CD4-positive, alpha-beta T cell treated with Interferon alpha-2 for 1 hour (primary cell): ENCODE results near the gene AK9.
"Not testable (repeated sequence)": the region's sequence is repeated elsewhere in the genome, so short reads cannot be mapped to it uniquely, and the experiment has no call there.

Experiments used
- DNase-seq, 2 donors: peaks; one replicate each; pipeline ENCODE4 v3.0.0-alpha.2; 2020 to 2022

Gene AK9

DNA sequence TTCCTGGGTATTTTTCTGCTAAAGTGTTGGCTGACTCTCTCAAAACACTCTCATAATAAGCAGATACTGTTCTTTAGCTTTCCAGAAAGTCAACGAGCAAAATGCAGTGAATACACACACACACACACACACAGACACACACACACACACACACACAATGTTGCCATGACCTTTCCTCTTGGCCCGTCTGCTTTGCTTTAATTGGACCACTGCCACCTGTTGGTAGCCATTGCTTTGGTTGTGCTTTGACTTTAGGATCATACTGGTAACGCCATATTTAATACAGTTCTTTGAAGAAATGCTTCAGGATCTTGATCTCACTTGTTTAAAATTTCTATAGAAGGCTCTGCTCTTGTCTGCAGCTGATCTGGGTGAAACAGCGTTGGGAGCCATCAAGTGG, 4.5 kb upstream of the AK9 start:
- DNase-seq: peak in 1 of 2 donors; percentile 25

DNA sequence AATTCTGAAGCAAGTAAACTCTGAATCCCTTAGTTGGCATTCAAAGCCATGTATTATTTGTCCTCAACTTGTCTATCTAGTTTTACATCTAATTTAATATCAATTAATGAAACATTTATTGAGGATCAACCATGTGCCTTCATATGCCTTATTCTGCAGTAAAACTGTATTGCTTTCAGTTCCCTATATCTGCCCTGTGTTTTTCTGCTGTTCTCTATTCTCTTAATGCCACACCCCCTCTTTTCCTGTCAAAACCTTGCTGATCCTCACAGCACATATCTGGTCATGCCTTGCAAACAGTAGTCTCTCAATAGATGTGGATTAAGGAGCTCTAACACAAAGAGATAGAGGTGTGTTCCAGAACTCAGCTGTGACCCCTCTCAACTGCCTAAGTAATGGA, 2.1 kb upstream of the AK9 start:
- DNase-seq: peak in 1 of 2 donors; percentile 15

DNA sequence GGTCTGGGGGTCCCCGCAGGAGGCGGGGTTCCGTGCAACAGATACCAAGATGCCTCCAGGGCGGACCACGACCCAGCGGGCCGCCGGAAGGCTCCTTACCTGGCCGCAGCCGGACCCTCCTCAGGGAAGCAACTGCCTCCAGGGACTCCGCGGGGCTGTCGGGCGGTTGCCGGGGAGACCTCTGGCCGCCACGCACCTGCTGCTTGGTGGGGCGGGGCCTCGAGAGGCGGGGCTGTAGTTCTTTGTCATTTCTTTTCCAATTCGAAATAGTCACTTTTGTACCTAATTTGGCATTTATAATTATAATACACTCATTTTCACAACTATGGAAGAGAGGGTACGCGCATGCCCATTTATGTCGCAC, 647 bp downstream of the AK9 start:
- peak; percentile 51 to 58 for DNase-seq

DNA sequence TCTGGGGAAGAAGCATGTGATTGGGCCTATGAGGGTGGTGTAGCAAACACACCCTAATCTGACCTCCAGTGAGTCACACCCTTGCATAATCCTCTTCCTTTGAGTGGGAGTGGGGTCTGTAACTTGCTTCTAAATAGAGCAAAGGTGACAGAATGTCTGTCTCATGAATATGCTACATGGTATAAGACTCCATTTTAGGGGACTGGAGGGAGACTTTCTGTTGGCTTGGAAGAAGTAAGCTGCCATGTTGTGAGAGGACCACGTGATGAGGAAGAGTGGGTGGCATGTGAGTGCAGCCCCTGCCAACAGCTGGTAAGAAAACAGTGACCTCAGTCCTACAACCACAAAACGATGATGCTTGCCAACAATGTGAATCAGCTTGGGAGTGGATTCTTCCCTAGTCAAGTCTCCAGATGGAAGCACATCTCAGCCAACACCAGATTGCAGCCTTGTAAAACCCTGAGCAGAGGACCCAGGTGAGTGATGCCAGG, 3.7 kb downstream of the AK9 start:
- DNase-seq: no peak

DNA sequence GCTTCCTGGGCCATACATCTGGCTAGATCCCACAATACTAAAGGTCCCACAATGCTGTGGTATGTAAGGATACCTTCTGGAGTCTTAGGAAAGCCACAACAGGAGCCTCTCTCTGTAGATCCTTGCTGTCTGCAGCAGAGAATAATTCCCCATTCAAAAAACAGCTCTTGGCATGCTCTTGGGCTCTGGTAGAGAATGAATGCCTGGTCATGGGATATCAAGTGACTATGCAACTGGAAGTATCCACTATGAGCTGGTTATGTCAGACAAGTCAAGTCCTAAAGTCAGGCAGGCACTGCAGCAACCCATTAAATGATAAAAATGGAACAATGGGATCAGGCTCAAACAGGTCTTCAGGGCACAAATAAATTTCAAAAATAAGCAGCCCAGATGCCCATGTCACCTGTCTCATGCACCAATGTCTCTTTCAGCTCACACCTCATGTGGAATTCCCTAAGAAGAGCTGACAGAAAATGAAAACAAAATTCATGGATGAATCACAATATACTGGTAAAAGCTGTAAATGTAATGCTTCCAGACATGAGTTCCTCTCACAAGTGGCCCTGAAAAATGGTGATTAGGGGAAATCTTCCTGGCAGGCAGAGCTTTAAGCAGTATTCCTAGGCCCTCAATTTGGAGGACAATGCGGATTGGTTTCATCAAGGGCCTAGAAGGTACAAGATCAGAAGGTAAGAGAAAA, 4.3 kb downstream of the AK9 start:
- DNase-seq: no peak

DNA sequence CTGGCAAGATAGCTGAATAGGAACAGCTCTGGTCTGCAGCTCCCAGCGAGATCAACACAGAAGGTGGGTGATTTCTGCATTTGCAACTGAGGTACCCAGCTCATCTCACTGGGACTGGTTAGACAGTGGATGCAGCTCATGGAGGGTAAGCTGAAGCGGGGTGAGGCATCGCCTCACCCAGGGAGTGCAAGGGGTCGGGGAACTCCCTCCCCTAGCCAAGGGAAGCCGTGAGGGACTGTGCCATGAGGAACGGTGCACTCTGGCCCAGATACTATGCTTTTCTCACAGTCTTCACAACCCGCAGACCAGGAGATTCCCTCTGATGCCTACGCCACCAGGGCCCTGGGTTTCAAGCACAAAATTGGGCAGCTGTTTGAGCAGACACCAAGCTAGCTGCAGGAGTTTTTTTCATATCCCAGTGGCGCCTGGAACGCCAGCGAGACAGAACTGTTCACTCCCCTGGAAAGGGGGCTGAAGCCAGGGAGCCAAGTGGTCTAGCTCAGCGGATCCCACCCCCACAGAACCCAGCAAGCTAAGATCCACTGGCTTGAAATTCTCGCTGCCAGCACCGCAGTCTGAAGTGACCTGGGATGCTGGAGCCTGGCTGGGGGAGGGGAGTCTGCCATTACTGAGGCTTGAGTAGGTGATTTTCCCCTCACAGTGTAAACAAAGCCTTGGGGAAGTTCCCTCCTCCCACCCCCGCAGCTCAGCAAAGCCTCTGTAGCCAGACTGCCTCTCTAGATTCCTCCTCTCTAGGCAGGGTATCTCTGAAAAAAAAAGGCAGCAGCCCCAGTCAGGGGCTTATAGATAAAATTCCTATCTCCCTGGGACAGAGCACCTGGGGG, 12.1 kb downstream of the AK9 start:
- not testable (repeated sequence) for DNase-seq

DNA sequence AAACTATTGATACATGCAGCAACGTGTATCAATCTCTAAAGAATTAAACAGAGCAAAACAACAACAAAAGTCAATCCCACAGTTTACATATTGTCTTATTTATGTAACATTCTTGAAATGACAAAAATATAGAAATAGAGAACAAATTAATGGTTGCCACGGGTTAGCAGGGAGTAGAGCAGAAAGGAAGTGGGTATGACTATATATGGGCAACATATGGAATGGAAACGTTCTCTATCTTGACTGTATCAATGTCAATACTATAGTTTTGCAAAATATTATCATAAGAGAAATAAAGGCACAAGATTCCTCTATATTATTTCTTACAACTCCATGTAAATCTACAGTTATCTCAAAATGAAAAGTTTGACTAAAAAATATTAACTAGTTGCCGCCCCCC, 12.8 kb downstream of the AK9 start:
- no peak for DNase-seq

DNA sequence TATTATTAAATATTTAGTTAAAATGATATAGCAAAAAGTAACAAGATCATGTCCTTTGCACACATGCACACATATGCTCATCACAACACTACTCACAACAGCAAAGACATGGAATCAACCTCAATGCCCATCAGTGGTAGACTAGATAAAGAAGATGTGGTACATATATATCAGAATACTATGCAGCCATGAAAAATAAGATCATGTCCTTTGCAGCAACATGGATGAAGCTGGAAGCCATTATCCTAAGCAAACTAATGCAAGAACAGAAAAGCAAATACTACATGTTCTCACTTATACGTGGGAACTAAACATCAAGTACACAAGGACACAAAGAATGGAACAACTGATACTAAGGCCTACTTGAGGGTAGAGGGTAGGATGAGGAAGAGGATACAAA, 14.3 kb downstream of the AK9 start:
- DNase-seq: no peak

DNA sequence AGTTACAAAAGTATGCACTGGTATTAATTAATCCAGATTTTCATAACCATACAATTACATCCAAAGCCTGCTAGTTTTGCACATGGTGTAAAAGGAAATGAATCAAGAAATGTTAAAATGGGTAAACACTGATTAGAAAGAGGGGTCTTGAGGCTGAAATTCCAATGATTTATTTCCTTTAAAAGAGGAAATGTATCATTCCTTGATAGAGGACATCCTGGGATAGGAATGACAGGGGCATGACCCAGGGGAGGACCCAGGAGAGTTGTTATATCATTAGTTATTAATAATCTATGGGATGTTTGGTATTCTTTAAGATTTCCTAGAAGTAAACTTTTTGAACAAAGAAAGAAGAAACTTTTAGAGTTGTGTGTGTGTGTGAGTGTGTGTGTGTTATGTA, 18.2 kb downstream of the AK9 start:
- no peak for DNase-seq

DNA sequence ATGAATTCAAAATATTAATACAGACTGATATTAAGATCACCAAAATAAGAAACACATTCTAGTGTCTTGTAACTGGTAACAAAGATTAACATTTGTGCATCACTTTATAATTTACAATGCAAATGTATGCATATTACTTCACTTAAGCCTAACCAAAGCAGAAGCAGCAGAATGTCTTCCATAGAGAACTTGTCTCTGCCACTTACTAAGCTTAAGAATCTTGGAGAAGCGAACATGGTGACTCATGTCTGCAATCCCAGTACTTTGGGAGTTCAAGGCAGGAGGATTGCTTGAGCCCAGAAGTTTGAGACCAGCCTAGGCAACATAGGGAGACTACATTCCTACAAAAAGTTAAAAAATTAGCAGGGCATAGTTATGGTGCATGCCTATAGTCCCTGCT, 18.8 kb downstream of the AK9 start:
- no peak for DNase-seq

DNA sequence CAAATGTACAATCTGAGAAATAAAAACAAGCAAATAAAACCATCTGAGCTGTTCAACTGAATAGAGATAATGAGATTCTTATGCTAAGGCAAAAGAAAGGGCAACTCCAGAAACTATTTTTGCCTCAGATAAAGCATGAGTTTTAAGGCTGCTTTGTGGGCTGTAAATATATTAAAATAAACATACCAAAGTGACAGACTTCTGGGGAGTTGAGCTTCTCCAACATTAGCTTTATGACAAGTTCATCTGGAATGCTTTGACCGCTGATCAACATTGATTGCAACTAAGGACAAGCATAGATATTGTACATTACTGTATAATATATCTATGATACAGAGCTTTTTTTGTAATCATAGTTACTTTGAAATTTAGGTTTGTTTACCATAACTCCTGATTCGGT, 19.3 kb downstream of the AK9 start:
- no peak for DNase-seq

DNA sequence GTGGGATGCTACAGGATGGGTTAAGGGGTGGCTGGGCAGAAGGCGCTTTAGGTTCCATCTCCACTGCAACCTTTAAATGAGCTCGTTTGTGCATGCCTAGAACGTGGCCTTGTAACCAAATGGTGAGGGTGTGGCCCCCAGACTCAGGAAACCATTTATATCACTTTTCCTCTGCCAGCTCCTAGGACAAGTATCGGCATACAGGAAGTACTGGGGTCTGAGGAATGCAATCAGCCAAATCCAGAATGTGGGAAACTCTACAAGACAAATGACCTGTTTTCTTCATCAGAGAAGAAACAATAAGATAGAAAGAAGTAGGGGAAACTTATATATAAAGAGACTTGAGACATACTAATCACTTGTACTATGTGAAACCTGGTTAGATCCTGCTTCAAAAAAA, 21.2 kb downstream of the AK9 start:
- no peak for DNase-seq

DNA sequence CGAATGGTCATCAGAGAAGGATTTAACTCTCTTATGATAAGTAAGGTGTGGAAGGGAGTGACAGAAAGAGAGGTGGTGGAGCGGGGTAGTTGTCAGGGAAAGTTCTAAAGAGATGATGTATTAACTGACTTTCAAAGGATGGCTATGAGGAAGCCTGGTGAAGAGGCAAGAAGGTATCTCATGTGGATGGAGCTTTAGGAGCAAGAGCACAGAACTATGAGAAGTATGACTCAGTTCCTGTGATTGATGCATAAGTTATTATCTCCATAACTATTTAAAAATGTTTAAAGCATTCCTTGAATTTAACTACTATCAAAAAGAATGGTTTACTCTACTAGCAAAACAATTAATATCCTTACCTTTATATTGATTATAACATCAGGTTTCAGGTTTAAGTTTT, 28.8 kb downstream of the AK9 start:
- no peak for DNase-seq

DNA sequence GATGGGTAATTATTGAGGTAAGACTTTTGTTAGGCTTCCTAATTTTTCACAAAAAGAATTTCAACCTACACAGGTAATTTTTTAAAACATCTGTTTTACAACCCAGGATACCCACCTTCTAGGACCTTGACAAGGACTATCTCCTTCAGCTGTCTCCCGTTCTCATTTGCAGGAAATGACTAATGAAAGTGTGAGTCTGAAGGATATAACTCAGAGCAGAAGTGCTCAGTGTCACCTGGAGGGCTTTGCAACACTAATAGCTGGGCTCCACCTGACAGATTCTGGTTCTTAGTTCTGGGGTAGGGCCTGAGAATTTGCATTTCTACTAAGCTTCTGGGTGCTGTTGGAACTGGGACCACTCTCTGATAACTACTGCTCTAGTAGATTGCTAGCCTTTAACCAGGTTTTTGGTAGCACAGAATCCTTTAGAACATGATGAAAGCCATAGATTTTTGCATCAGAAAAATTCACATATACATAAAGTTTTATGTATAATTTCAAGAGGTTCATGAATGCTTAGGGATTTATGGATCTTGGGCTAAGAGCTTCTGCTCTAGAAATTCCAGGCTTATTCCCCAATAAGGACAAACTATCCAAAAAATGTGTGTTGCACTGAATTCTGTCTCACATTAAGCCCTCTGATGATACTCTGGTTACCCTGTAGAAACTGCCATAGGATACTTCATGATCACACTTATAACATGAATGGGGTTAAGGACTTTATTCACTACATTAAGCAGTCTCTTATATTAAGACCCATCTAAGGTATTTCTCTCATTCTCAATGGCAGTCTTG, 30.3 kb downstream of the AK9 start:
- DNase-seq: no peak

DNA sequence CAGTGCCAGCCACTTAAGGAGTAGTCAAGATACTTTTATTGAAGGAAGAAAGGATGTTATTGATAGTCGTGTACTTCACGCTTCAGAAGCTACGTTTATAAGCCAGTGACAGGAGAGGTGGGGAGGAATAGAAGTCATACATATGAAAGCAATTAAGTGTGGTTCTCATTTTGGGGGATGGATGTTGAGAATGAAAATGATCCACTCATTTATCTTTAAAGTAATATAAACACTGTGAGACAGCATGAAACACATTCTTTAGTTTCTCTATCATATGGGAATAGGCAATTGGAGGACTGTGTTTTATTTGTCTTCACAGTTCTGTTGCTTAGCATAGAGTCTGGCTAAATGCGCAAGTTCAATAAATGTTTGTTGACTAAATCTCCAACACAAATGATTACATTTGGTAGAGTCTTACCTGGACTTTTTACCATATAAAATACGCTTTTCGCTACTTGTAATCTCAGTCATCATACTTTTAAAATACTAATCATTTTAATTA, 35.2 kb downstream of the AK9 start:
- DNase-seq: no peak

DNA sequence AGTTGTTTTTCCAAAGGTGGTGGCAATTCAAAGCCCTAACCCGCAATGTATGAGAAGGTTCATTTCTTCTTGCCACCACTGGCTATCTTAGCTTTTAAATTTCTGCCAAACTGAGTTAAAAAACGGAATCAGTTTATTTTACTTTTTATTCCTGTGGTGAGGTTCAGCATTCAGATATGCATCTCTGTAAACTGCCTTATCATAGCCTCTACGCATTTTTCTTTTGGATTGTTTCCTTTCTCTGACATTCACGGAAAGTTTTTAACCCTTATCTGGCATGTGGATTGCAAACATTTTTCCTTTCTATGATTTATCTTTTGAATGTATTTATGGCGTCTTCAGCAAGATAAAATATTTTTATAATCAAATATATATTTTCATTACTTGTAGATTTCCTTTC, 37.7 kb downstream of the AK9 start:
- no peak for DNase-seq

DNA sequence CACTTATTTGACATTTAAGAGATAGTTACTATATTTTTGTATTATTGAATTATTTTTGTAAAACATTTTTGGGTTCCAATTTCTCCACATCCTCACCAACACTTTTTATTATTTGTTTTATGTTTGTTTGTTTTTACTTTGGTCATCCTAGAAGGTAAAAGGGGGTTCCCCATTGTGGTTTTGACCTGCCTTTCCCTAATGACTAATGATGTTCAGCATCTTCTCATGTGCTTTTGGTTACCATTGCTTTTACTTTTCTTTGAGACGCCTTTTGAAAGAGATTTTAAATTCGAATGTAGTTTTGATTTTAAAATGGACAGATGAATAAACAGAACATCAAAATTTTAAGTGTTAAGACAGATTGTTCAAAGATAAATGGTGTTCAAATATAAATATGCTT, 46.9 kb downstream of the AK9 start:
- DNase-seq: no peak

DNA sequence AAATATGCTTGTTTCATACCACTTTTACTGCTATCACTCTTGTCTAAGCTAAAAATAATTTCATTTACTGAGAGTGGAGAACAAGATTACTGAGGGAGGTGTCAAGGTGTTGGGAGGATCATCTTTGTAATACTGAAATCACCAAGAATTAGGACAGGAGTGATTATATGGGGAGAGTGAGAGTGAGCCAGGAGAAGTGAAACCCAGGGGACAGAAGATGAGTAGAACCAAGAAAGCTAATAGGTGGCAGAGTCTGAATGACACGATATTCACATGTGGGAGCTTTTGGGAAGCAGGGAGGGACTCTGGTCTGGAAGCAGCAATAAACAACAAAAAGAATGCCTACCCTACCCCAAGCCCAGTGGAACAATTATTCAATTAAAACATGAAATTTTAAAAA, 58.6 kb downstream of the AK9 start:
- DNase-seq: no peak

DNA sequence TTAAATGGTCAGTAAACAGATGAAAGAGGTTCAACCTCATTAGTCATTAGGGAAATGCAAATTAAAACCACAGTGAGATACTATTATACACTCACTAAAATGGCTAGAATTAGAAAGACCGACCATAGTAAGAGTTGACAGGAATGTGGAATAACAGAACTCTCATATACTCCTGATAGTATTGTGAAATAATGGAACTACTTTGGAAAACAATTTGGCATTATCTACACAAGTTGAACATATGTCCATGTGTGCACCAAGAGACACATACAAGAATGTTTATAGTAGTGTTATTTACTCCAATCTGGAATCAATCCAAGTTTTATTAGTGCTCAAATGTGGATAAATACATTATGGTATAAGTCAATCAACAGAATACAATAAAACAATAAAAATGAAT, 59.6 kb downstream of the AK9 start:
- no peak for DNase-seq

DNA sequence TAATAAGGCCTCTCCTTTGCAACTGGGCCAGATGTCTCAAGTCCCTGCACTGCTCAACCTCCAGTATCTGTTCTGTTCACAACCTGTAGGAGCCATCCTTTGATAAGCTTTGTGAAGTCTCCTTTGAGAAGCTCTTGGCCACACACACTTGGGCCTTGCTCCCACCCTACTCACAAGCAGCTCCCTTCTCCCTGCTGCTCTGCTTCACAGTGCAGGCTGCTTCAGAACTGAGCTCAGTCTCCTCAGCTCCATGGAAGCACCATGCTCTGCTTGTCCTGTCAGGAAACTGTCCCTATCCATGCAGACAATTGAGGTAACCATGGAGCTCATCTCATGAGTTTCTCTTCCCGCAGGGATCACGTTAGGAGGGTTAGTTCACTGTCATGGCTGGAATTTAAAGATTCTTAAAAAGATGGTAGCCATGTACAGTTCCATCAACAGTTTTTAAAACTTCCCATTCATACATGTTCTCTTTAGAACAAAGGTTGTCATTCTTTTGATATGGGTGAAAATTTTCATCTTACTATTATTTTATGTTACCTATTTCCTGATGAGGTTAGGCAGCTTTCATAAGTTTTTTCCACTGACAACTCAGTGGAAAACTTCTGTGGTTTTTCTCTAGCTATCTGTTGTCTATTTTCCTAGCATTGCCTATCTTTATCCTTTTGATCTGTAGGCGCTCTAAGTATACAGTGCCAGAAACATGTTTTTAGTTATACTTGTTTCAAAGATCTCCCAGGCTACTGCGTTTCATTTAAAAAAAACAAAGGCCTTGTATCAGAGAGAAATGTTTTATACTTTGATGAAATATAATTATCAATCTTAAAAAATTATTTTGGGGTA, 62.6 kb downstream of the AK9 start:
- DNase-seq: no peak

DNA sequence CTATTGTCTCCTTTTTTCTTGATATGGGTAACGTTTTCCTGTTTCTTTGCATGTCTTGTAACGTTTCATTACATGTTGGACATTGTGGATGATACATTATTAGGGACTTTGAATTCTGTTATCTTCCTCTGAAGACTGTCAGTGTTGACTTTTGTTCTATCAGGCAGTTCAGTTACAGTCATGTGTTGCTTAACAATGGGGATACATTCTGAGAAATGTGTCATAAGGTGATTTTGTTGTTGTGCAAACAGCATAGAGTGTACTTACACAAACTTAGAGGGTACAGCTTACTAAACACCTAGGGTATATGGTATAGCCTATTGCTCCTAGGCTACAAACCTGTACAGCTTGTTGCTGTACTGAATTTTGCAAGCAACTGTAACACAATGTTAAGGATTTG, 64.7 kb downstream of the AK9 start:
- DNase-seq: no peak

DNA sequence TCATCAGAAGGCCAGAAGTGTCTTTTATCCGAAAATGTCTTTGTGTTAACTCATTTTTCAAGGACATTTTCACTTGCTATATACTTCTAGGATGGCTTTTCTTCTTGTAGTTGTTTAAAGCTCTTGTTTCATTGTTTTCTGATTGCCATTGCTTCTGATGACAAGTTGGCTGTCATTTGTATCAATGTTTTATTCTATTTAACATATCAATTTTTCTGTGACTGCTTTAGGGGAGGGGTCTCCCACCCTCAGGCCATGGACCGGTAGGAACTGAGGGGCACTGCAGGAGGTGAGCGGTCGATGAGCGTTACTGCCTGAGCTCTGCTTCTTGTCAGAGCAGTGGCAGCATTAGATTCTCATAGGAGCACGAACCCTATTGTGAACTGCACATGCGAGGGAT, 65.8 kb downstream of the AK9 start:
- DNase-seq: no peak

DNA sequence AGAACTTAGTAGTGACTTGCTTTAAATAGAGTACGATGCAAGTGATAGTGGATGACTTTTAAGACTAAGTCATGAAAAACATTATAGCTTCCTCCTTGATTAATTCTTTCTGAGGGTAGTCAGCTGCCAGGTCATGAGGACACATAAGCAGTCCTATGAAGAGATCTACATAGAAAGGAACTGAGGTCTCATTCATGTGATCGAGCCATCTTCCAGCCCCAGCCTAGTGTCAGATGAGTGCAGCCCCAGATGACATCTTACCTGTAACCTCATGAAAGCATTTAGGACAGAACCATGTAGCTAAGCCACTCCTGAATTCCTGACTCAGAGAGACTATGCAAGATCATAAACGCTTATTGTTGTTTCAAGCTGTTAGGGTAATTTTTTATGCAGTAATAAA, 67.7 kb downstream of the AK9 start:
- no peak for DNase-seq
